Uterus (tissue), 4 donors: Measurements from ENCODE around the gene TTK. TPM values are rescaled to one million over a fixed set of nuclear protein-coding genes. Genes with fewer than 3 reads are reported as not detected.

ENCODE experiments used
- DNase-seq, 2 donors: peaks; one replicate each; pipeline ENCODE4 v3.0.0-alpha.2; 2019 to 2020
- H3K27ac ChIP-seq, 2 donors: fragments of 200-600 bp; sonication (generic); 1 replicate in 1 of 2; 2 replicates in 1 of 2; pipeline ENCODE4 v1.5.1; 2016 to 2018
- H3K27me3 ChIP-seq, 2 donors: fragments of 200-600 bp; sonication (generic); one replicate each; pipeline ENCODE4 v1.5.1; 2018 to 2019; ENCODE audit warnings: control low read depth in 1 of 2
- H3K36me3 ChIP-seq, 2 donors: fragments of 200-600 bp; sonication (generic); one replicate each; pipeline ENCODE4 v1.5.1; 2019; ENCODE audit warnings: control low read depth in 1 of 2
- H3K4me1 ChIP-seq, 2 donors: fragments of 200-600 bp; sonication (generic); one replicate each; pipeline ENCODE4 v1.5.1; 2018 to 2019; ENCODE audit warnings: control low read depth in 1 of 2
- H3K4me3 ChIP-seq, 2 donors: fragments of 200-600 bp; sonication (generic); 1 replicate in 1 of 2; 2 replicates in 1 of 2; pipeline ENCODE4 v1.5.1; 2018 to 2019; ENCODE audit warnings: mild to moderate bottlenecking in 1 of 2
- H3K9me3 ChIP-seq, 2 donors: fragments of 200-600 bp; sonication (generic); one replicate each; pipeline ENCODE4 v1.5.1; 2019; ENCODE audit warnings: control low read depth in 1 of 2
- POLR2A ChIP-seq, 2 donors: fragments of 450-650 bp; IDR thresholded peaks; one replicate each; pipeline ENCODE4 v1.6.1; 2016; ENCODE audit warnings: antibody characterized with exemption in 2 of 2, mild to moderate bottlenecking in 1 of 2, moderate library complexity in 1 of 2
- intact Hi-C: fragments of 100-400 bp; cut with DNase I; formaldehyde crosslinking; loops from one replicate; pipeline ENCODE4 v1.15.1; 2023; ENCODE audit warnings: low total_unique reads
- total RNA-seq, 4 donors: library from RNA; depleted of rRNA in 3 of 4; stranded (reverse); fragments of >200 nt in 3 of 4; gene quantifications; one replicate each; pipeline versions ENCODE4 v1.1.0 to v1.2.4, GENCODE V29; 2014 to 2023
- TF ChIP-seq, protein P1 (sequence below), 4 experiments: fragments of 200-600 bp in 2 of 4; fragments of 450-650 bp in 2 of 4; sonication (generic) in 2 of 4; IDR thresholded peaks; one replicate each; pipeline ENCODE4 v1.5.1; 2016 to 2019; ENCODE audit warnings: antibody characterized with exemption in 4 of 4, mild to moderate bottlenecking in 2 of 4, moderate library complexity in 1 of 4
- donor health status: DM: yes; HTN: yes; CAD: no.

TTK gene
- total RNA-seq, 4 donors from 2014 or later = 20.0 TPM; not detected in 3

DNA sequence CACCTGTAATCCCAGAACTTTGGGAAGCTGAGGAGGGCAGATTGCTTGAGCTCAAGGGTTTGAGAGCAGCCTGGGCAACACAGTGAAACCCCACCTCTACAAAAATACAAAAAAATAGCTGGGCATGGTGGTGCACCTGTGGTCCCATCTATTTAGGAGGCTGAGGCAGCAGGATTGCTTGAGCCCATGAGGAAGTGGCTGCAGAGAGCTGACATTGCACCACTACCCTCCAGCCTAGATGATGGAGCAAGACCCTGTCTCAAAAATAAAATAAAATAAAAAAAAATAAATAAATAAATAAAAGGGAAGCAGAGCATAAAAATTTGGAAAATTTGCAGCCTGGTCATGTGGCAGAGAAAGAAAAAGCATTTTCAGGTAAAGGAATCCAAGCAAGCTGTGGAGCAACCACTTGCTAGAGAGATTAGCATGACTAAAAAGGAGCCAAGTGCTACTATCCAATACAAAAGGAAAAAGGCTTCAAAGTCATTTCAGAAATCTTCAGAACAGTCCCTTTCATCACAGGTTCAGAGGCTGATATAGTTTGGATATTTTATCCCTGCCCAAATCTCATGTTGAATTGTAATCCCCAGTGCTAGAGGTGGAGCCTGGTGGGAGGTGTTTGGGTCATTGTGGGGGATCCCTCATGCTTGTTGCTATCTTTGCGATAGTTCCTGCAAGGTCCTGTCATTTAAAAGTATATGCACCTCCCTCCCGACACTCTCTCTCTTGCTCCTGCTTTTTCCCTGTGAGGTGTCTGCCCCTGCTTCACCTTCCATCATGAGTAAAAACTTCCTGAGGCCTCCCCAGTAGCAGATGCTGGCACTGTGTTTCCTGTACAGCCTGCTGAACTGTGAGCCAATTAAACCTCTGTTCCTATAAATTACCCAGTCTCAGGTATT lies 11.2 kb upstream of the TTK start:
- Histone ChIP-seq H3K4me1 (no peaks in the 10 kb centered on the region), H3K27ac (no peak overlapping the region)

DNA sequence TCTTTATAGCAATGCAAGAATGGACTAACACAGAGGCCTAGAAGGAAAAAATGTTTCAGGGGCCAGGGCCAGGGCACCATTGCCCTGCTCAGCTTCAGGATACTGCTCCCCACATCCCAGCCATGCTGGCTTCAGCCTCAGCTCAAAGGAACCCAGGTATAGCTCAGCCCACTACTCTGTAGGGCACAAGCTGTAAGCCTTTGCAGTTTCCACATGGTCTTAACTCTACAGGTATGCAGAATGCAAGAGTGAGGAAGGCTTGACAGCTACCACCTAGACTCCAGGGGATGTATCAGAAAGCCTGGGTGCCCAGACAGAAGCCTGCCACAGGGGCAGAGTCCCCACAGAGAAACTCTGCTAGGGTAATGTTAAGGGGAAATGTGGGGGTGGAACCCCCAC lies 10.5 kb upstream of the TTK start:
- Histone ChIP-seq H3K36me3 (no peaks in the 10 kb centered on the region), H3K4me1 (no peaks in the 10 kb centered on the region), H3K9me3 (no peaks in the 10 kb centered on the region), H3K27ac (no peak overlapping the region), H3K27me3 (no peaks in the 10 kb centered on the region), H3K4me3 (no peak overlapping the region)
- intact Hi-C loops = no loop called here
- TF ChIP-seq, protein P1, sequence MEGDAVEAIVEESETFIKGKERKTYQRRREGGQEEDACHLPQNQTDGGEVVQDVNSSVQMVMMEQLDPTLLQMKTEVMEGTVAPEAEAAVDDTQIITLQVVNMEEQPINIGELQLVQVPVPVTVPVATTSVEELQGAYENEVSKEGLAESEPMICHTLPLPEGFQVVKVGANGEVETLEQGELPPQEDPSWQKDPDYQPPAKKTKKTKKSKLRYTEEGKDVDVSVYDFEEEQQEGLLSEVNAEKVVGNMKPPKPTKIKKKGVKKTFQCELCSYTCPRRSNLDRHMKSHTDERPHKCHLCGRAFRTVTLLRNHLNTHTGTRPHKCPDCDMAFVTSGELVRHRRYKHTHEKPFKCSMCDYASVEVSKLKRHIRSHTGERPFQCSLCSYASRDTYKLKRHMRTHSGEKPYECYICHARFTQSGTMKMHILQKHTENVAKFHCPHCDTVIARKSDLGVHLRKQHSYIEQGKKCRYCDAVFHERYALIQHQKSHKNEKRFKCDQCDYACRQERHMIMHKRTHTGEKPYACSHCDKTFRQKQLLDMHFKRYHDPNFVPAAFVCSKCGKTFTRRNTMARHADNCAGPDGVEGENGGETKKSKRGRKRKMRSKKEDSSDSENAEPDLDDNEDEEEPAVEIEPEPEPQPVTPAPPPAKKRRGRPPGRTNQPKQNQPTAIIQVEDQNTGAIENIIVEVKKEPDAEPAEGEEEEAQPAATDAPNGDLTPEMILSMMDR (IDR thresholded peaks at IDR 0.05) = no peak
- TF ChIP-seq POLR2A (IDR thresholded peaks at IDR 0.05) = no peak
- DNase-seq = no peak

More for the DNA sequence above, 11.2 kb upstream of the TTK start:
- intact Hi-C loops = no loop called here
- DNase-seq = no peak
- Histone ChIP-seq H3K27me3 (no peaks in the 10 kb centered on the region), H3K36me3 (no peaks in the 10 kb centered on the region), H3K4me3 (no peak overlapping the region), H3K9me3 (no peaks in the 10 kb centered on the region)
- TF ChIP-seq, protein P1 (IDR thresholded peaks at IDR 0.05) = no peak
- no peak for TF ChIP-seq POLR2A (IDR thresholded peaks at IDR 0.05)

DNA sequence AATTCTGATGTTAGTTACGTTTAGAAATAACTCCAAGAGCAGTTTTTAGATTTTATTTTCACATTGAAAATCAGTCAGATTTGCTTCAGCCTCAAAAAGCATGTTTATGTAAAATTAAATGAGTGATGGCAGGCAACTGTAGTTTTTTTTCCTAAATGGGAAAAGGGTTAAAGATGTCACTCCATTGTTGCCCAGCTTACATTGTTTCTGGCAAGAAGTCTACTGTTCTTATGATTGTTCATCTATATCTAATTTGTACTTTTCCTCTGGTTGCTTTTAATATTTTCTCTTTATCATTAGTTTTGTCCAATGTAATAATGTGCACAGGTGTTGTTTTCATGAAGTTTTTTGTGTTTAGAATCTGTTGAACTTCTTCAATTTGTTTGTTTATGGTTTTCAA lies 6.7 kb upstream of the TTK start:
- Histone ChIP-seq H3K4me1 (no peaks in the 10 kb centered on the region), H3K4me3 (no peak overlapping the region), H3K36me3 (no peaks in the 10 kb centered on the region), H3K9me3 (no peaks in the 10 kb centered on the region), H3K27me3 (no peaks in the 10 kb centered on the region), H3K27ac (no peak overlapping the region)
- TF ChIP-seq POLR2A (IDR thresholded peaks at IDR 0.05) = no peak
- TF ChIP-seq, protein P1 (IDR thresholded peaks at IDR 0.05) = no peak
- intact Hi-C loops = no loop called here
- DNase-seq = no peak

DNA sequence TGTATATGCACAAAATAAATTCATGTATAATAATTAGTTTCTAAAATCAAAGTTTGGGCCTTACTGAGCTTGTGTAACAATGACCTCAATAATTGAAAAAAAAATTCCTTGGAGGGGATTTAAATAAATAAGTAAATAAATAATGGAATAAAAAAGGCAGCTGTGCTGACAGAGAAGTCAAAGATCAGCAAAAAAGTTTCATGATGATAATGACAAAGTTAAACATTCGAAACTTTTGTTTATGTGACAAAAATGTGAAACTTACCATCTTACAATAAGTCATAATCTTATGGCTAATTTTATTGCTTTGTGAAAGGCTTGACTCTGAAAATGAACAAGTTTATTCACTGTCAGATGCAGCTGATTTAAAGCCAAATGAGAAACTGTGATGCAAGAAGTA lies 3.1 kb upstream of the TTK start:
- Histone ChIP-seq H3K27me3 (no peaks in the 10 kb centered on the region), H3K4me3 (no peak overlapping the region), H3K9me3 (no peaks in the 10 kb centered on the region), H3K4me1 (no peaks in the 10 kb centered on the region), H3K36me3 (no peaks in the 10 kb centered on the region), H3K27ac (no peak overlapping the region)
- DNase-seq = no peak
- TF ChIP-seq, protein P1 (IDR thresholded peaks at IDR 0.05) = no peak
- no peak for TF ChIP-seq POLR2A (IDR thresholded peaks at IDR 0.05)
- intact Hi-C loops = no loop called here

DNA sequence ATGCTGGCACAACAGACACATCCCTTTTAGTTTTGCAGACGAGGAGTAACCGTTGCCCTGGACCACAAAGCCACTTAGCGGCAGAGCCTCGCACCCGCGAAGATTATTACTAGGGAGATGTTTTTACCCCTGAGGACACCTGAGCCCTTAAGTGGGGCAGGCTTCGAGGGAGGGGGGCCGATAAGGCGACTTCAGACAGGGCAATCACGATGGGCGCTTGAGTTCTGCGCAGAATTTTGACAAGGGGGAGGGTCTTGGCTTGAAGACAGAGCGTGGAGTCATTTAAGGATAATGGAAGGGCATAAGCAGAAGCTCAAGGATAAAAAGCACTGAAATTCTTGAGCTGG lies 650 bp upstream of the TTK start:
- no peaks in the 10 kb centered on the region for H3K36me3 ChIP-seq
- H3K9me3 ChIP-seq = no peaks in the 10 kb centered on the region
- H3K4me3 ChIP-seq = peak overlapping the region; percentile 55 to 62
- H3K27ac ChIP-seq = peak overlapping the region; percentile 64 to 86
- TF ChIP-seq, protein P1 (IDR thresholded peaks at IDR 0.05) = no peak
- TF ChIP-seq POLR2A (IDR thresholded peaks at IDR 0.05) = no peak
- no peaks in the 10 kb centered on the region for H3K27me3 ChIP-seq
- no peaks in the 10 kb centered on the region for H3K4me1 ChIP-seq
- peak in 1 of 2 donors; percentile 25 for DNase-seq
- intact Hi-C loops = no loop called here
